GM23248 (cell line): ENCODE results near the gene BROX. TPM values are rescaled to one million over a fixed set of nuclear protein-coding genes. Genes with fewer than 3 reads are reported as not detected.

Experiments used
- DNase-seq: peaks from one replicate; pipeline ENCODE4 v3.0.0-alpha.2; 2015
- H2AFZ ChIP-seq: fragments of 200-600 bp; sonication (generic); 2 replicates; pipeline ENCODE4 v1.6.1; 2016; ENCODE audit warnings: antibody characterized with exemption
- H3F3A ChIP-seq: fragments of 200-600 bp; sonication (generic); 2 replicates; pipeline ENCODE4 v1.6.1; 2016; ENCODE audit warnings: mild to moderate bottlenecking, antibody characterized with exemption, mixed run types; ENCODE audit not compliant: insufficient read depth
- H3K27ac ChIP-seq: fragments of 200-600 bp; sonication (generic); 2 replicates; pipeline ENCODE4 v1.5.1; 2016; ENCODE audit warnings: mild to moderate bottlenecking
- H3K27me3 ChIP-seq: fragments of 200-600 bp; sonication (generic); replicated peaks from 2 replicates; pipeline ENCODE4 v1.6.1; 2016; ENCODE audit warnings: mild to moderate bottlenecking; ENCODE audit not compliant: insufficient read depth
- H3K36me3 ChIP-seq: fragments of 200-600 bp; sonication (generic); 2 replicates; pipeline ENCODE4 v1.6.1; 2016; ENCODE audit warnings: low read depth, mild to moderate bottlenecking
- H3K4me1 ChIP-seq: fragments of 200-600 bp; sonication (generic); 2 replicates; pipeline ENCODE4 v1.6.1; 2016; ENCODE audit warnings: mild to moderate bottlenecking; ENCODE audit not compliant: insufficient read depth
- H3K4me2 ChIP-seq: fragments of 200-600 bp; sonication (generic); one replicate; pipeline ENCODE4 v1.6.1; 2016; ENCODE audit warnings: mild to moderate bottlenecking; ENCODE audit not compliant: unreplicated experiment
- H3K4me3 ChIP-seq: fragments of 200-600 bp; sonication (generic); 2 replicates; pipeline ENCODE4 v1.5.1; 2016; ENCODE audit warnings: mild to moderate bottlenecking
- H3K79me2 ChIP-seq: fragments of 200-600 bp; sonication (generic); 2 replicates; pipeline ENCODE4 v1.6.1; 2016; ENCODE audit warnings: mild to moderate bottlenecking; ENCODE audit not compliant: insufficient read depth
- H3K9ac ChIP-seq: fragments of 200-600 bp; sonication (generic); 2 replicates; pipeline ENCODE4 v1.6.1; 2016; ENCODE audit warnings: mild to moderate bottlenecking
- H3K9me2 ChIP-seq: fragments of 200-600 bp; sonication (generic); 2 replicates; pipeline ENCODE4 v1.6.1; 2016; ENCODE audit warnings: mixed run types, mild to moderate bottlenecking, moderate library complexity; ENCODE audit not compliant: insufficient read depth
- H3K9me3 ChIP-seq: fragments of 200-600 bp; sonication (generic); one replicate; pipeline ENCODE4 v1.6.1; 2017; ENCODE audit warnings: low read depth
- H4K20me1 ChIP-seq: fragments of 200-600 bp; sonication (generic); 2 replicates; pipeline ENCODE4 v1.6.0; 2016; ENCODE audit not compliant: insufficient read depth
- EZH2 ChIP-seq: fragments of 200-600 bp; sonication (generic); IDR thresholded peaks from 2 replicates; pipeline ENCODE4 v1.6.1; 2018; ENCODE audit warnings: antibody characterized with exemption, mild to moderate bottlenecking; ENCODE audit not compliant: insufficient read depth, poor library complexity, severe bottlenecking
- EZH2phosphoT487 ChIP-seq: fragments of 200-600 bp; sonication (generic); IDR thresholded peaks from 2 replicates; pipeline ENCODE4 v1.6.1; 2018; ENCODE audit warnings: antibody characterized with exemption, moderate library complexity, mild to moderate bottlenecking, low read depth; ENCODE audit not compliant: insufficient read depth
- WGBS, 2 experiments: methylation state at CpG; one replicate each; pipeline ENCODE4 v1.1.6; 2015 to 2017; ENCODE audit warnings: low lambda C conversion rate in 2 of 2, low coverage in 1 of 2; ENCODE audit errors: missing lambda C conversion rate in 2 of 2; 5-methylcytosine and 5-hydroxymethylcytosine counted together
- in situ Hi-C: fragments of 300-500 bp; cut with MboI; formaldehyde crosslinking; loops from 2 replicates; pipeline ENCODE4 v1.15.0; 2020
- polyA plus RNA-seq: library from polyadenylated mRNA; unstranded; fragments of >200 nt; fragmentation: Nextera tagmentation; extraction: Ambion mirVana; gene quantifications from 2 replicates; pipeline ENCODE4 v1.2.1, GENCODE V29; 2016
- total RNA-seq: library from RNA; depleted of rRNA; stranded (reverse); fragments of >200 nt; shearing (Covaris generic); gene quantifications from 2 replicates; pipeline ENCODE4 v1.2.3, GENCODE V29; 2014

Gene BROX
- total and polyA plus RNA-seq, 2 experiments from 2014 or later: 75.7 to 97.7 TPM

DNA sequence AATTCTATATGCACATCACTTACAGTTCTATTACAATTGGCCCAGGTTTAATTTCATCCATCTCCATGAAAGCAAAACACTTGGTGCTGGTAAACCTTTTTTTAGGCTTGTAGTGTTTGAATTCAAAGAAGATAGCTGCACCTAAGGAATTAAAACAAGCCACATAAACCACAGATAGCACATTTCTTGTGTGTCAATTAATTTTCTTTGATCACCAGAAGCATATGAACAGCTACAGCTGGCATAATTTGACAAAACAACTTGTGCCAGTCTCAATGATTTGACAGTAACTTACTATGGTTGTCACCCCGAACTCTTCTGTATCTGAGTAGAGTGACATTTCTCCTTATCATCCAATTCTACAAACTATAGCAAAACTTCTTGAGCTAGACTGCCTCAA, 42.3 kb upstream of the BROX start:
- no peak overlapping the region for H3K27ac ChIP-seq
- peaks cover 46% of the 10 kb centered on the region for H3F3A ChIP-seq
- H3K27me3 ChIP-seq: no peaks in the 10 kb centered on the region
- in situ Hi-C loops: no loop called here
- H3K9ac ChIP-seq: no peak overlapping the region
- no peak overlapping the region for H2AFZ ChIP-seq
- H3K4me1 ChIP-seq: peaks cover 8% of the 10 kb centered on the region
- peaks cover 75% of the 10 kb centered on the region for H3K36me3 ChIP-seq
- no peak overlapping the region for H3K4me3 ChIP-seq
- no peaks in the 10 kb centered on the region for H3K9me3 ChIP-seq
- H3K79me2 ChIP-seq: peaks cover 3% of the 10 kb centered on the region; the same call in 1 of the 2 replicates
- DNase-seq: no peak
- WGBS, 2 experiments: 92 to 96% methylated on average over 1 of the region's 1 CpG
- no peak overlapping the region for H3K4me2 ChIP-seq
- no peaks in the 10 kb centered on the region for H3K9me2 ChIP-seq
- TF ChIP-seq EZH2 (no peak), EZH2phosphoT487 (no peak)
- H4K20me1 ChIP-seq: no peaks in the 10 kb centered on the region

- H3K4me1 ChIP-seq: no peaks in the 10 kb centered on the region
- H3K9ac ChIP-seq: no peak overlapping the region
- no peak for DNase-seq
- no peaks in the 10 kb centered on the region for H4K20me1 ChIP-seq
- H3K9me3 ChIP-seq: no peaks in the 10 kb centered on the region
- no peak overlapping the region for H3K27ac ChIP-seq
- in situ Hi-C loops: no loop called here
- H3K4me2 ChIP-seq: no peak overlapping the region
- WGBS, 2 experiments: 85 to 89% methylated on average over 1 of the region's 1 CpG
- H3K79me2 ChIP-seq: 0 out of 2 replicates have a peak, but pooled peaks cover 13% of the 10 kb centered on the region
- no peaks in the 10 kb centered on the region for H3K27me3 ChIP-seq
- no peaks in the 10 kb centered on the region for H3F3A ChIP-seq
- no peak for TF ChIP-seq EZH2phosphoT487
- TF ChIP-seq EZH2: no peak
- no peak overlapping the region for H3K4me3 ChIP-seq
- peaks cover 42% of the 10 kb centered on the region for H3K36me3 ChIP-seq
- no peak overlapping the region for H2AFZ ChIP-seq
- no peaks in the 10 kb centered on the region for H3K9me2 ChIP-seq
Measured at GRCh38 chr1:222680080-222680479, 32.3 kb upstream of the BROX start.

DNA sequence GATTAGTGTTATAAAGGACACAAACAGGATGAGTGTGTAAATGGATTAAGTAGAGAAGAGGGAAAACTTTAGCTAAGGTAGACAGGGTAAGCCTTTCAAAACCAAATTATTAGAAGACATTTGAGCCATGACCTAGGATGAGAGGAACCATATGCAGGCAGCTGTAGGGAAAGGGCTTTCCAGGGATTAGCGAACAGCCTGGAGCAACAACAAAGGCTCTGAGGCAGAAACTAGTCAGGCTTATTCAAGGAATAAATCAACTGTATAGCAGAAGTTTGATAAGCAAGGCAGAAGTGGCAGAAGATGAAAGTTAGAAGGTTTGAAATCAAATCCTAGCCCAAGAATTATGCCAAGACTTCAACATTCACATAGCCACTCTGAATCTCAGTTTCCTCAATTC, 21.3 kb upstream of the BROX start:
- no peaks in the 10 kb centered on the region for H3K27me3 ChIP-seq
- no peaks in the 10 kb centered on the region for H3K9me2 ChIP-seq
- H3K9me3 ChIP-seq: no peaks in the 10 kb centered on the region
- DNase-seq: no peak
- no peak overlapping the region for H2AFZ ChIP-seq
- no peak overlapping the region for H3K27ac ChIP-seq
- H3K36me3 ChIP-seq: peaks cover 35% of the 10 kb centered on the region
- no peaks in the 10 kb centered on the region for H3K4me1 ChIP-seq
- no peak overlapping the region for H3K4me2 ChIP-seq
- TF ChIP-seq EZH2phosphoT487 (no peak), EZH2 (no peak)
- H3K79me2 ChIP-seq: peaks cover 76% of the 10 kb centered on the region
- in situ Hi-C loops: no loop called here
- 100% methylated on average over 1 of the region's 1 CpG for WGBS, 2 experiments
- H3K9ac ChIP-seq: no peak overlapping the region
- H4K20me1 ChIP-seq: 0 out of 2 replicates have a peak, but pooled peaks cover 3% of the 10 kb centered on the region
- no peak overlapping the region for H3K4me3 ChIP-seq
- no peaks in the 10 kb centered on the region for H3F3A ChIP-seq

DNA sequence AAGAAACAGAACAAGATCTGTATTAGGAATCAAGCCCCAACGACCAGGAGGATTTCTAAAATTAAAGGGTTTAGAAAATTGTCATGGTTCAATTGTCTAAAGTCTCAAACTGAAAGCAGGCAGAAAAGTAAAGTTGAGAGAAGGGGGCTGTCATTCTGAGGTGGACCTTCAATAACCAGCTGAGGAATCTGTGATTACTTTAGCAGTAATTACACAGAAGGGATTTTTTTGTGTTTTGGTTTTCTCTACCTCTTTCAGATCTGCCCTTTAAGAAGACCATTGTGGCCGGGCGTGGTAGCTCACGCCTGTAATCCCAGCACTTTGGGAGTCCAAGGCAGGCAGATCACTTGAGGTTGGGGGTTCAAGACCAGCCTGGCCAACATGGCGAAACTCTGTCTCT, 17.4 kb upstream of the BROX start:
- no peaks in the 10 kb centered on the region for H3F3A ChIP-seq
- no peak overlapping the region for H3K27ac ChIP-seq
- H3K27me3 ChIP-seq: no peaks in the 10 kb centered on the region
- H3K9me2 ChIP-seq: no peaks in the 10 kb centered on the region
- 0 out of 2 replicates have a peak, but pooled peaks cover 4% of the 10 kb centered on the region for H4K20me1 ChIP-seq
- 91 to 92% methylated on average over 5 of the region's 5 CpGs for WGBS, 2 experiments
- H3K9me3 ChIP-seq: no peaks in the 10 kb centered on the region
- in situ Hi-C loops: no loop called here
- no peak overlapping the region for H3K4me2 ChIP-seq
- H3K4me3 ChIP-seq: no peak overlapping the region
- no peak overlapping the region for H3K9ac ChIP-seq
- peaks cover 13% of the 10 kb centered on the region for H3K4me1 ChIP-seq
- H3K79me2 ChIP-seq: peaks cover 98% of the 10 kb centered on the region
- H2AFZ ChIP-seq: no peak overlapping the region
- TF ChIP-seq EZH2 (no peak), EZH2phosphoT487 (no peak)
- H3K36me3 ChIP-seq: peaks cover 30% of the 10 kb centered on the region
- DNase-seq: no peak

DNA sequence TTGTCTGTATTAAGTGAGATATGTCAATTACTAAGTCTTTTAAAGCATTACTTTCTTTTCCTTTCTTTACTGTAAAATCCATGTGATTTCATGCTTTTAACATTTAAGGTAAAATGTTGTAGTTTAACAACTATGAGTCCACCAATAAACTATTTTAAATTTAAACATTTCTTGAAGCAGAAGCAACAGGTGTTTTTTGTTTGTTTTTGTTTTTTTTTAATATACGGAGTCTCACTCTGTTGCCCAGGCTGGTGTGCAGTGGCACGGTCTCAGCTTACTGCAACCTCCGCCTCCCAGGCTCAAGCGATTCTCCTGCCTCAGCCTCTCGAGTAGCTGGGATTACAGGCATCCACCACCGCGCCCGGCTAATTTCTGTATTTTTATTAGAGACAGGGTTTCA, 15.6 kb upstream of the BROX start:
- Histone ChIP-seq H3K4me1 (peaks cover 13% of the 10 kb centered on the region), H3K9me3 (no peaks in the 10 kb centered on the region), H3K79me2 (peaks cover 100% of the 10 kb centered on the region), H3K9me2 (no peaks in the 10 kb centered on the region), H3K9ac (no peak overlapping the region), H3K4me2 (no peak overlapping the region), H3K27ac (no peak overlapping the region; the same call in 1 of the 2 replicates), H3K4me3 (no peak overlapping the region), H3K36me3 (peaks cover 30% of the 10 kb centered on the region), H3F3A (no peaks in the 10 kb centered on the region), H4K20me1 (0 out of 2 replicates have a peak, but pooled peaks cover 4% of the 10 kb centered on the region), H2AFZ (no peak overlapping the region), H3K27me3 (no peaks in the 10 kb centered on the region)
- no peak for DNase-seq
- WGBS, 2 experiments: 93 to 96% methylated on average over 8 of the region's 8 CpGs
- TF ChIP-seq EZH2 (no peak), EZH2phosphoT487 (no peak)
- in situ Hi-C loops: no loop called here
